DLD1 (cell line): ENCODE results near the gene PRKG1.

Experiments used
- in situ Hi-C: cut with HindIII; loops from 2 replicates; pipeline ENCODE4 v1.10.0; 2017; ENCODE audit warnings: low sequenced_read_pairs

Gene PRKG1

DNA sequence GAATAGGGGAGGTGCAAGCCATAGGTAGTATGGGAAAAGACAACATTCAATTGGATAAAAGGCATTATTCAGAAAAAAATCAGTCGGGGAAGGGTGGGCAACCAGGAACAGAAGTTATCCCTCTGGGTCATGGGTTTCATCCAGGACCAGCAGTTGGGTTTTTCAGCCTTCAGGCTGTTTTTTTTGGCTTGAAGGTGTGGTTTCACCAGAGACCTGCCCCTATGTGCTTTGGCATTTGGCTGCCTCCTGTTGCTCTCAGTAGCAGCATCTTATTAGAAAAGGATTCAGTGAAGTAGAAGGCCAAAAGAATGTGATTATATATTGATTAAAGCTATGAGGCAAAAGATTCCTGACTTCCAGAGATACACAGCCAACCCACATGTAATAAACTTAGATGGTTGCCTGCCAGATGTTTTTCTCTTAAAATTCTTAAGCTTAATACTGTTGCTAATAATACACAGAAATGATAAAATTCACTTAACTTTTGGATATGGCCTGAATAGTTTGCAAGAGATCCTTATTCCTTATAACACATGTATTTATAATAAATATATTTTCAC is 876.8 kb downstream of the PRKG1 start:
- in situ Hi-C loops, result no loop called here

- in situ Hi-C loops, result no loop called here
These were observed 877.3 kb downstream of the PRKG1 start for GRCh38 chr10:51951601-51952000.

DNA sequence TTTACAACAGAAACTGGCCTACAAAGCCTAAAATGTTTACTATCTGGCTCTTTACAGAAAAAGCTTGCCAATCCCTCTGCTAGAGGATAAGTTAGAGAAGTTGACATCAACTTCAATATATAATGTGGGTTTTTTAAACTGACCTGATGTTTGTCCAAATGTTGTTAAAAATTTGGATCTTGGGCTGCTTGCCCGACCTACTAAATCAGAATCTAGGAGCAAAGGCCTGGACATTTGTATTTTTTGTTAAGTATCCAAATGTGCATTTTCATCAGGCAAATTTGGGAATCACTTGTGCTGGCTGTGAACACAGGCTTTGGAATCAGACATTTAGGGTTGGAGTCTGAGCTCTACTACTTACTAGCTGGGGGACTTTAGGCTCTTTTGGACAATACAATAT is 877.8 kb downstream of the PRKG1 start:
- in situ Hi-C loops, result no loop called here

GRCh38 chr10:51955696-51956095 is 881.4 kb downstream of the PRKG1 start:
- in situ Hi-C loops, result no loop called here

DNA sequence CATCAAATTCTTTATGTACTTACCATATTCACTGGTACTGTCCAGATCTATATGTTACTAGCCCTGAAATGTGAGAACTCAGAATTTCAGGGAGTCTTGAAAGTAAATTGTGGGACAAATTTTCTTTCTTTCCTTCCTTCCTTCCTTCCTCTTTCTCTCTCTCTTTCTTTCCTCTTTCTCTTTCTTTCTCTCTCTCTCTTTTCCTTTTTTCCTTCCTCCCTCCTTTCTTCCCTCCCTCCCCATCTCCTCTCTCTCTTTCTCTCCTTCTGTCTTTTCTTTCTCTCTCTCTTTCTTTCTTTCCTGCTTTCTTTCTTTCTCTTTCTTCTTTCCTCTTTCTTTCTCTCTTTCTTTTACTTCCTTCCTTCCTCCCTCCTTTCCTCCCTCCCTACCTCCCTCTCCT is 882.5 kb downstream of the PRKG1 start:
- in situ Hi-C loops, result no loop called here

- in situ Hi-C loops, result no loop called here
These were observed 886.2 kb downstream of the PRKG1 start for GRCh38 chr10:51960494-51960895.

- in situ Hi-C loops, result no loop called here
These were observed 887.1 kb downstream of the PRKG1 start for GRCh38 chr10:51961401-51961800.

- in situ Hi-C loops, result no loop called here
These were observed 890.3 kb downstream of the PRKG1 start for GRCh38 chr10:51964630-51965029.

DNA sequence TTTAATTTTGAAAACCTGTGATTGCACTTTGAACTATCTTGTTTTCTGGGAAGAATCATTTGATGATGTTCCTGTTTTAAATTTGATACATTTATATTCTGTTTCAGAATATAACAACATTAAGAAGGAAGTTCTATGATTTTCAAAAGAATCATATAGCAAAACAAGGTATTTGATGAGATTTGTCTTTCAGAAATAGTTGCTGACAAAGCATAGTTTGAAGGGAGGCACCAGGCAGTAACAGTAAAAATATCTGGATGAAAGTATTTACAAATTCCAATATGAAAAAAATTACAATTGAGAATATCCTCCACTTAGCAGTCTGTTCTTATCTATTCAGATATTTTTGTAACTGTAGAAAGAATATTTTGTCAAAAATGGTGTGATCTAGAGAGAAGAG is 891.2 kb downstream of the PRKG1 start:
- in situ Hi-C loops, result no loop called here

DNA sequence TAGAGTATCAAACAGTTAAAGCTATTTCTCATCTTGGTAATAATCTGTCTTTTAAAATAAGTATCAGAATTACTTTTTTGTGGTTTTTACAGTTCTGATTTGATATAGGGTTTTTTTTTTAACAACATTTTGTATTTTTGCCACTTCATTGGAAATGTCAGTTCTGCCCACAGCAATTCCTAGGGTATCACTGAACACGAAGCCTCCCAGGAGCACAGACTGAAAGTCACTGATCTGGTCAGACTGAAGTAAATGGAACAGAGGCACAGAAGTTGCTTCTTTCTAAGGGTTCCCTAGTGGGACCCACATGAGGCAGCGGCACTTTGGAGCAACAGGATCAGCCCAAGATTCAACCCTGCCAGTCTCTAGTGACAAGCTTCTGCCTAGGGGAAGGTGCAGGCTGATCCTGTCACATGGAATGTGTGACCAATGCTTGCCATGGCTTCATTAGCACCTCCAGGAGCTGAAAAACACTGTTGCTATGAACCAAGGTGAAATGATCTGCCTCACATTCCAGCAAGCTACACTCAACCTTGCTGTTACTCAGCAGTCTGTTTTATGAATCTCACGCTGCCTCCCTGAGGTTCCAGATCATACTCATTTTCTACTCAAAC is 898.6 kb downstream of the PRKG1 start:
- in situ Hi-C loops, result no loop called here

DNA sequence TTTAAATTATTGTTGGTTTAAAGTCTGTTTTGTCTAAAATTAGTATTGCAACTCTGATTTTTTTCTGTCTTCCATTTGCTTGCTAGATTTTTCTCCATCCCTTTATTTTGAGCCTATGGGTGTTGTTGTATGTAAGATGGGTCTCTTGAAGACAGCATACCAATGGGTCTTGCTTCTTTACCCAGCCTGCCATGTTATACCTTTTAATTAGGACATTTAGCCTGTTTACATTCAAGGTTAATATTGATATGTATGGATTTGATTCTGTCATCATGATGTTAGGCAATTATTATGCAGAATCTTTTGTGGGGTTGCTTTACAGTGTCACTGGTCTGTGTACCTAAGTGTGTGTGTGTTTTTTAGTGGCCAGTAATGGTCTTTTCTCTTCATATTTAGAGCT is 906.5 kb downstream of the PRKG1 start:
- in situ Hi-C loops, result no loop called here

GRCh38 chr10:51981731-51982130 is 907.4 kb downstream of the PRKG1 start:
- in situ Hi-C loops, result no loop called here

- in situ Hi-C loops, result no loop called here
These were observed 909.2 kb downstream of the PRKG1 start for GRCh38 chr10:51983481-51983880.

- in situ Hi-C loops, result no loop called here
These were observed 911.0 kb downstream of the PRKG1 start for GRCh38 chr10:51985336-51985735.

- in situ Hi-C loops, result no loop called here
These were observed 912.2 kb downstream of the PRKG1 start for GRCh38 chr10:51986516-51986915.

GRCh38 chr10:51993475-51993874 is 919.2 kb downstream of the PRKG1 start:
- in situ Hi-C loops, result no loop called here

- in situ Hi-C loops, result no loop called here
These were observed 924.8 kb downstream of the PRKG1 start for GRCh38 chr10:51999096-51999495.

DNA sequence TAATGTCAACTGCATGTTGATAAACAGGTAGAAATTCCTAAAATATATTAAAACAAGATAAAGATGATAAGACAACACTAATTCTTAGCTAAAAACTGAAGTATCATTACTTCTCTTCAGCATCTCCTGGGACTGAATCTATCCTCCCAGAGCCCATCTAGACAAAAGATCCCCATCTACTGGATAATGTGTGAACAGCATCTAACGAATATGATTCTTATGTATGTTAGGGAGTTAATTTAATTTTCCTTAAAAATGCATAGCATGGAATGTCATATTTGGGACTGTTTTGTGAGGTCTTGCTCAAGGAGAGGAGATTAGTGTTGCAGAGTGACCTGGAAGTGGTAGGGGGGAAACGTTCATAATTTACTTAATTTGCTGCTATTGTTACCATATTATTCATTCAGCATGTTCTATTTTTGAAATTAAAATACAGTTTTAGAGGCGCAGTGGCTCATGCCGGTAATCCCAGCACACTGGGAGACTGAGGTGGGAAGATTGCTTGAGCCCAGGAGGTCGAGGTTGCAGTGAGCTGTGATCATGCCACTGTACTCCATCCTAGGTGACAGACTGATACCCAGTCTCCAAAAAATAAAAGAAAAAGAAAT is 930.2 kb downstream of the PRKG1 start:
- in situ Hi-C loops, result no loop called here

DNA sequence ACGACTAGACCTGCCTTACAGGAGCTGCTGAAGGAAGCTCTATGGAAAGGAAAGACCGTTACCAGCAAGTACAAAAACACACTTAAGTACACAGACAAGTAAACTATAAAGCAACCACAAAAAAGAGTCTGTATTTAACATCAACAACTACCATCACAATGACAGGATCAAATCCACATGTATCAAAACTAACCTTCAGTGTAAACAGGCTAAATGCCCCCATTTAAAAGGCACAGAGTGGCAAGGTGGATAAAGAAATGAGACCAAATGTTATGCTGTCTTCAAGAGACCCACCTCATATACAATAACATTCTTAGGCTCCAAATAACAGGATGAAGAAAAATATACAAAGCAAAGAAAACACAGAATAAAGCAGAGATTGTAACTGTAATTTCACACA is 932.8 kb downstream of the PRKG1 start:
- in situ Hi-C loops, result no loop called here

DNA sequence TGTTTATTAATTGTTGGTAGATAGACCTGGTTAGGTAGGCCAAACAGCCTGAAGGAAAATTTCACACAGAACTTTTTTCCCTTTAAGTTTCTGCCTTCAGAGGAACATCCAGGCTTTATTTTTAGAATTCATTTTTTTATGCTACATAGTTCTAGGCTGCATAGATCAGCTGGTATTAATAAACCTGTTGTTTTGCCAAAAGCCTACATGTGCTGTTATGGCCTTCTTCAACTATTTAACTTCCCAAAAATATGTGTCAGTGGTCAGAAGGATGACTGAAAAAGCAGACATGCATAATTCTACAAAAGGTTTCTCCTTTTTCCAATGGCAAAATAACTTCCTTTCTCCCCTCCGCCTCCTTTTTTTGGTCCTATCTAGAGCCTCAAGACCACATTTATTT is 936.8 kb downstream of the PRKG1 start:
- in situ Hi-C loops, result no loop called here

DNA sequence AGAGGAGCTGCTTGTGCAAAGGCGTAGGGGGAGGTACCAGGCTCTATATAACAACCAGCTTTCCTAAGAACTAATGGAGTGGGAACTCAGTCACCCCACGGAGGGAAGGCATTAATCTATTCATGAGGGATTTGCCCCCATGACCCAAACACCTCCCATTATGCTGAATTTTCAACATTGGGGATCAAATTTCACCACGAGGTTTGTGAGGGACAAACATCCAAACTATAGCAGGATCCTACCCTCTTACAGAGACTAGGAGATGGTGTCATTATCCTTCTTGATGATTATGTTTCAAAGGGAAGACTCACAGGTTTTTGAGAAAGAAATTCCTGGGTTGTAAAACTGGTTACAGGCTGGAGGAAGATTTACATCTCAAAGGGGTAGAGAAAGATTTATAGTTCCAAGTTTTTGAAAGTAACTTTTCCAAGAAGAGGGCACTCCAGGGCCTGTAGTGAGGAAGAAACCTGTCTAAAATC is 944.8 kb downstream of the PRKG1 start:
- in situ Hi-C loops, result no loop called here

- in situ Hi-C loops, result no loop called here
These were observed 945.4 kb downstream of the PRKG1 start for GRCh38 chr10:52019656-52020055.

DNA sequence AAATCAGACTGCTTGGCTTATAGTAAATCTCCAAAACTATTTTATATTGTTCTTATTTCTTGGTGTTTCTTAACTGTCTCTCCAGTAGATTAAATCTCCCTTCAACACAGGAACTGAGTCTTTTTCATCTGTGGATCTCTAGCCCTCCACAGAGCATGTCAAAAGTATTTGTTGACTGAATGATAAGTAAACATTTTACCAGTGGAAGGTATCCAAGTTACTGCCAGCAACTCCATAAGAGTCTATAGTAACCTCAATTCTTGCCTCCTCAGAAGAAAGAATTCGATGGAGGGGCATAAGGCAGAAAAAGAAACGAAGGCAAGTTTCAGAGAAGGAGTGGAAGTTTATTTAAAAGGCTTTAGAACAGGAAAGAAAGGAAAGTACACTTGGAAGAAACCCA is 945.9 kb downstream of the PRKG1 start:
- in situ Hi-C loops, result no loop called here
